ENCODE measurements around the gene NKX3-2. TPM values are rescaled to one million over a fixed set of nuclear protein-coding genes. Genes with fewer than 3 reads are reported as not detected.
A peak's percentile ranks its signal among the peaks of the same experiment; 100 is the strongest.

Gene NKX3-2
- total and polyA plus RNA-seq, 10 of the 15 experiments (the other 5 are each of a cell fraction or from before 2014, with no cell fraction given), result not detected

DNA sequence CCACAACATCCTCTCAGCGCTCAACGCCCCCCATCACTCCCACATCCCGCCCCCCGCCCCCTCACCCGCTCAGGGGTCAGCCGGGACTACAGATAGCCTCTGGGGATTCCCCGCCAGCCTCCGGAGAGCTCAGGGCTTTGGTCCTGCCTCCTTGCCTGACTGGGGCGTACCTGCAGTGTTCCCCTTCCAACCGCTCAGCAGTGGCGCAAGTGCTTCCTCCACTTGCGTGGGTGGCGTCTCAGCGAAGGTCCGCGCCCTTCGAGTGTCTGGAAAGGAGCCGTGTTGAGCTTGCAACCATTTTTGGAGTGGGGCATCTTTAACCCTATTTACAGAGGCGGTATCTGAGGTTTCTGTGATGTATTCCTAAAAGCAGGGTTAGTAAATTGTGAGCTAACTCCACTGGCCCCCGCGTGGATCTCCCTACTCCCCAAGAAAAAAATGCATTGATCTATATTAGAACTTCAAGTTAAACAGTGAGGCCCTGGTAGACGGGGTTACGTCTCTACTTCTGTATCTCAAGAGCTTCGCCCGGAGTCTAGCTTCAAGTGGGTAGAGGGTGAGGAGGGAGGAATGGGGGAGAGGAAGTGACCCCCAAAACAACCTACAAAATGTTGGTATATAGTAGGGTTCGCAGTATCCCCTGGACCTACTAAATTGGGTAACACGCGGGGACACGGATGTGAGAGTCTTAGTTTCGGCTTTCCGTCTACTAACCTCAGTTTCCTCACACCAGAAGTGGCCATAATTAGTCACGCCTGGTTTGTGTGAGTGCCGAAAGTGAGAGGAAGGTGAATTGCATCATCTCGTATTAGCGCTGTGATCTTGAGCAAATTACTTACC lies 16.1 kb downstream of the NKX3-2 start:
- H3K27me3 ChIP-seq (replicated peaks in 1 of 2; ENCODE audit: control insufficient read depth in 2 of 2, insufficient read depth in 2 of 2, low read length in 1 of 2), result peaks cover 5 to 7% of the 10 kb centered on the region in 2 experiments
- no TSS peak for BruUV-seq (replicated peaks)
- peak; percentile 37; the same call in 1 of the 2 replicates for TF ChIP-seq MEF2A (IDR thresholded peaks at IDR 0.05; ENCODE audit: insufficient read depth, low read depth, low read length)
- TF ChIP-seq, protein P1, sequence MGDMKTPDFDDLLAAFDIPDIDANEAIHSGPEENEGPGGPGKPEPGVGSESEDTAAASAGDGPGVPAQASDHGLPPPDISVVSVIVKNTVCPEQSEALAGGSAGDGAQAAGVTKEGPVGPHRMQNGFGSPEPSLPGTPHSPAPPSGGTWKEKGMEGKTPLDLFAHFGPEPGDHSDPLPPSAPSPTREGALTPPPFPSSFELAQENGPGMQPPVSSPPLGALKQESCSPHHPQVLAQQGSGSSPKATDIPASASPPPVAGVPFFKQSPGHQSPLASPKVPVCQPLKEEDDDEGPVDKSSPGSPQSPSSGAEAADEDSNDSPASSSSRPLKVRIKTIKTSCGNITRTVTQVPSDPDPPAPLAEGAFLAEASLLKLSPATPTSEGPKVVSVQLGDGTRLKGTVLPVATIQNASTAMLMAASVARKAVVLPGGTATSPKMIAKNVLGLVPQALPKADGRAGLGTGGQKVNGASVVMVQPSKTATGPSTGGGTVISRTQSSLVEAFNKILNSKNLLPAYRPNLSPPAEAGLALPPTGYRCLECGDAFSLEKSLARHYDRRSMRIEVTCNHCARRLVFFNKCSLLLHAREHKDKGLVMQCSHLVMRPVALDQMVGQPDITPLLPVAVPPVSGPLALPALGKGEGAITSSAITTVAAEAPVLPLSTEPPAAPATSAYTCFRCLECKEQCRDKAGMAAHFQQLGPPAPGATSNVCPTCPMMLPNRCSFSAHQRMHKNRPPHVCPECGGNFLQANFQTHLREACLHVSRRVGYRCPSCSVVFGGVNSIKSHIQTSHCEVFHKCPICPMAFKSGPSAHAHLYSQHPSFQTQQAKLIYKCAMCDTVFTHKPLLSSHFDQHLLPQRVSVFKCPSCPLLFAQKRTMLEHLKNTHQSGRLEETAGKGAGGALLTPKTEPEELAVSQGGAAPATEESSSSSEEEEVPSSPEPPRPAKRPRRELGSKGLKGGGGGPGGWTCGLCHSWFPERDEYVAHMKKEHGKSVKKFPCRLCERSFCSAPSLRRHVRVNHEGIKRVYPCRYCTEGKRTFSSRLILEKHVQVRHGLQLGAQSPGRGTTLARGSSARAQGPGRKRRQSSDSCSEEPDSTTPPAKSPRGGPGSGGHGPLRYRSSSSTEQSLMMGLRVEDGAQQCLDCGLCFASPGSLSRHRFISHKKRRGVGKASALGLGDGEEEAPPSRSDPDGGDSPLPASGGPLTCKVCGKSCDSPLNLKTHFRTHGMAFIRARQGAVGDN (IDR thresholded peaks at IDR 0.05), result no peak
- TF ChIP-seq SPI1 (IDR thresholded peaks at IDR 0.05; ENCODE audit: borderline replicate concordance, insufficient read depth, low read depth, low read length), result peak; percentile 35; the same call in 1 of the 2 replicates
- peak; percentile 76 for TF ChIP-seq MTA2 (IDR thresholded peaks at IDR 0.05; ENCODE audit: low read depth)
- no peak for TF ChIP-seq FOXM1 (IDR thresholded peaks at IDR 0.05; ENCODE audit: low read depth, low read length)
- TF ChIP-seq BCL11A (IDR thresholded peaks at IDR 0.05; ENCODE audit: low read depth, low read length), result peak; percentile 52; the same call in 1 of the 2 replicates
- TF ChIP-seq CHD2 (IDR thresholded peaks at IDR 0.05; ENCODE audit: borderline replicate concordance, low read depth, low read length), result no peak
- no peak for TF ChIP-seq BMI1 (IDR thresholded peaks at IDR 0.05; ENCODE audit: borderline replicate concordance)
- peak in 1 of 2 experiments; percentile 42; a peak in 1 of 4 replicates for TF ChIP-seq IKZF2 (IDR thresholded peaks at IDR 0.05)
- peak in 1 of 2 experiments; percentile 85; a peak in 2 of 4 replicates for TF ChIP-seq ETV6 (conservative IDR thresholded peaks at IDR 0.05 in 1 of 2, IDR thresholded peaks at IDR 0.05 in 1 of 2; ENCODE audit: borderline replicate concordance in 1 of 2, low read depth in 1 of 2)
- TF ChIP-seq POU2F2 (IDR thresholded peaks at IDR 0.05; ENCODE audit: borderline replicate concordance, low read depth, low read length), result no peak
- TF ChIP-seq CEBPB (IDR thresholded peaks at IDR 0.05; ENCODE audit: borderline replicate concordance in 1 of 2, low read depth in 2 of 2, low read length in 2 of 2), result peak; percentile 64 to 90; a peak in 2 of 4 replicates
- no peak for TF ChIP-seq CHD1 (IDR thresholded peaks at IDR 0.05; ENCODE audit: low read depth, low read length)
- peak; percentile 85 for TF ChIP-seq RUNX3 (IDR thresholded peaks at IDR 0.05; ENCODE audit: low read length)
- peak; percentile 87 for TF ChIP-seq ATF7 (IDR thresholded peaks at IDR 0.05; ENCODE audit: low read depth)
- no peak for TF ChIP-seq NR2C2 (IDR thresholded peaks at IDR 0.05; ENCODE audit: borderline replicate concordance, control insufficient read depth, insufficient read length, low read depth)
- peak; percentile 26; the same call in 1 of the 2 replicates for TF ChIP-seq NBN (IDR thresholded peaks at IDR 0.05)
- TF ChIP-seq CBX5 (IDR thresholded peaks at IDR 0.05; ENCODE audit: low read depth), result 0 out of 2 replicates have a peak, but pooled peaks have one; percentile 22
- peak; percentile 92; the same call in 1 of the 2 replicates for TF ChIP-seq PAX5 (IDR thresholded peaks at IDR 0.05; ENCODE audit: borderline replicate concordance, low read depth, low read length)

More for the DNA sequence above, 16.1 kb downstream of the NKX3-2 start:
- intact Hi-C loops (cut with micrococcal nuclease; ENCODE audit: unreplicated experiment), result loop anchor here (5.0 kb wide), 1 partner anchor 601 kb away; no protein-coding TSS in a partner anchor
- Histone ChIP-seq H3K79me2 (ENCODE audit: control insufficient read depth, insufficient read depth, low read length) (no peaks in the 10 kb centered on the region), H4K20me1 (ENCODE audit: control insufficient read depth, insufficient read depth) (no peaks in the 10 kb centered on the region), H3K36me3 (ENCODE audit: control insufficient read depth in 2 of 2, insufficient read depth in 2 of 2, low read length in 1 of 2) (no peaks in the 10 kb centered on the region), H3K9me3 (replicated peaks; ENCODE audit: control insufficient read depth, insufficient read depth, low read length) (peaks cover 10% of the 10 kb centered on the region), H3K9ac (ENCODE audit: control insufficient read depth, insufficient read depth, low read length) (no peak overlapping the region), H3K4me3 (peak overlapping the region; percentile 53; the same call in 1 of the 2 replicates), H3K4me1 (ENCODE audit: control insufficient read depth, insufficient read depth, low read length) (peaks cover 14% of the 10 kb centered on the region), H3K27ac (ENCODE audit: control insufficient read depth, insufficient read depth) (no peak overlapping the region), H2AFZ (ENCODE audit: control insufficient read depth, low read depth, low read length) (no peak overlapping the region), H3K4me2 (ENCODE audit: control insufficient read depth, insufficient read depth) (peak overlapping the region; percentile 78)
- ATAC-seq, result peak; percentile 87
- ChIA-PET CTCF (interaction anchor here (0.6 to 1.0 kb wide), 3 partner anchors 21 to 129 kb away, joined by 3 to 4 read pairs (median 3); no protein-coding TSS in a partner anchor), POLR2A (interaction anchor here (1.2 kb wide), 1 partner anchor 47 kb away, joined by 3 read pairs; no protein-coding TSS in a partner anchor), SMC1A (ENCODE audit: uncharacterized antibody, unreplicated experiment) (interaction anchor here (0.6 kb wide), 1 partner anchor 647 kb away, joined by 3 read pairs; no protein-coding TSS in a partner anchor), RAD21 (ENCODE audit: unreplicated experiment) (interaction anchor here (0.6 to 1.3 kb wide), 4 partner anchors 45 to 104 kb away, joined by 3 read pairs; no protein-coding TSS in a partner anchor)
- in situ Hi-C loops (cut with MboI), result loop anchor here (25.0 kb wide), 1 partner anchor 1766 kb away; no protein-coding TSS in a partner anchor
- WGBS (ENCODE audit: insufficient coverage, insufficient replicate concordance, low lambda C conversion rate, missing lambda C conversion rate), result under 1% methylated on average over 35 of the region's 35 CpGs
- peak; percentile 56 for DNase-seq (ENCODE audit: low read depth, low spot score)
- peak; percentile 95 for FAIRE-seq
